Liver (tissue), 9 donors: Measurements from ENCODE around the gene OR51E1. TPM values are rescaled to one million over a fixed set of nuclear protein-coding genes. Genes with fewer than 3 reads are reported as not detected.

Experiments
- DNase-seq: peaks from one replicate; pipeline ENCODE4 v3.0.0-alpha.2; 2017; ENCODE audit warnings: low spot score
- H3K27ac ChIP-seq, 2 donors: one replicate each; pipeline ENCODE4 v1.7.0; 2013; ENCODE audit warnings: inconsistent platforms in 2 of 2, low read length in 2 of 2, control low read depth in 1 of 2, low read depth in 1 of 2, mild to moderate bottlenecking in 1 of 2
- H3K27me3 ChIP-seq, 4 donors: one replicate each; pipeline versions ENCODE4 v1.6.1 to v1.7.0; 2013; ENCODE audit warnings: low read length in 3 of 4, inconsistent platforms in 1 of 4, mild to moderate bottlenecking in 1 of 4, moderate library complexity in 1 of 4; ENCODE audit not compliant: control insufficient read depth in 4 of 4, insufficient read depth in 4 of 4
- H3K36me3 ChIP-seq, 4 donors: one replicate each; pipeline versions ENCODE4 v1.6.1 to v1.7.0; 2013; ENCODE audit warnings: low read length in 3 of 4, mild to moderate bottlenecking in 3 of 4, low read depth in 1 of 4, moderate library complexity in 1 of 4; ENCODE audit not compliant: control insufficient read depth in 4 of 4, insufficient read depth in 3 of 4
- H3K4me1 ChIP-seq, 4 donors: one replicate each; pipeline versions ENCODE4 v1.6.1 to v1.7.0; 2013; ENCODE audit warnings: low read length in 3 of 4, mild to moderate bottlenecking in 3 of 4, moderate library complexity in 1 of 4; ENCODE audit not compliant: control insufficient read depth in 4 of 4, insufficient read depth in 4 of 4
- H3K4me3 ChIP-seq, 3 donors: one replicate each; pipeline versions ENCODE4 v1.6.1 to v1.7.0; 2013; ENCODE audit warnings: low read length in 3 of 3, control low read depth in 1 of 3, low read depth in 1 of 3, mild to moderate bottlenecking in 1 of 3
- H3K9ac ChIP-seq, 2 donors: one replicate each; pipeline ENCODE4 v1.7.0; 2013; ENCODE audit warnings: low read length in 2 of 2, mild to moderate bottlenecking in 2 of 2, moderate library complexity in 2 of 2, control low read depth in 1 of 2, low read depth in 1 of 2
- H3K9me3 ChIP-seq, 4 donors: one replicate each; pipeline versions ENCODE4 v1.6.1 to v1.7.0; 2013; ENCODE audit warnings: low read length in 3 of 4; ENCODE audit not compliant: control insufficient read depth in 4 of 4
- ATF3 ChIP-seq: IDR thresholded peaks from 2 replicates; pipeline ENCODE4 v1.6.1; 2016; ENCODE audit warnings: antibody characterized with exemption
- CTCF ChIP-seq: fragments of 150-350 bp; IDR thresholded peaks from 2 replicates; pipeline ENCODE4 v1.5.1; 2017; ENCODE audit warnings: improper control_type of control experiment, low read depth, low read length; ENCODE audit not compliant: missing input control
- EGR1 ChIP-seq, 2 donors: IDR thresholded peaks; 2 replicates each; pipeline ENCODE4 v1.6.1; 2016 to 2018; ENCODE audit warnings: antibody characterized with exemption in 2 of 2, low read depth in 2 of 2
- FOXA1 ChIP-seq: IDR thresholded peaks from 2 replicates; pipeline ENCODE4 v1.6.1; 2016; ENCODE audit warnings: antibody characterized with exemption
- FOXA2 ChIP-seq: IDR thresholded peaks from 2 replicates; pipeline ENCODE4 v1.6.1; 2016; ENCODE audit warnings: antibody characterized with exemption
- GABPA ChIP-seq, 2 donors: IDR thresholded peaks in 1 of 2; conservative IDR thresholded peaks in 1 of 2; 2 replicates each; pipeline ENCODE4 v1.6.1; 2016; ENCODE audit warnings: antibody characterized with exemption in 2 of 2, mild to moderate bottlenecking in 1 of 2, moderate library complexity in 1 of 2
- HNF4A ChIP-seq, 2 donors: conservative IDR thresholded peaks; 2 replicates each; pipeline ENCODE4 v1.6.1; 2016; ENCODE audit warnings: antibody characterized with exemption in 2 of 2, mild to moderate bottlenecking in 2 of 2
- JUND ChIP-seq, 2 donors: IDR thresholded peaks; 2 replicates each; pipeline ENCODE4 v1.6.1; 2016; ENCODE audit warnings: antibody characterized with exemption in 2 of 2
- NR2F2 ChIP-seq: IDR thresholded peaks from 2 replicates; pipeline ENCODE4 v1.6.1; 2016; ENCODE audit warnings: antibody characterized with exemption
- RAD21 ChIP-seq, 2 donors: IDR thresholded peaks; 2 replicates each; pipeline ENCODE4 v1.6.1; 2016; ENCODE audit warnings: antibody characterized with exemption in 2 of 2, mild to moderate bottlenecking in 2 of 2
- RXRA ChIP-seq, 2 donors: IDR thresholded peaks; 2 replicates each; pipeline ENCODE4 v1.6.1; 2017 to 2018; ENCODE audit warnings: antibody characterized with exemption in 2 of 2, mild to moderate bottlenecking in 1 of 2
- SP1 ChIP-seq: IDR thresholded peaks from 2 replicates; pipeline ENCODE4 v1.6.1; 2018; ENCODE audit warnings: antibody characterized with exemption, mild to moderate bottlenecking
- TAF1 ChIP-seq: conservative IDR thresholded peaks from 2 replicates; pipeline ENCODE4 v1.6.1; 2016; ENCODE audit warnings: antibody characterized with exemption, mild to moderate bottlenecking
- YY1 ChIP-seq: IDR thresholded peaks from 2 replicates; pipeline ENCODE4 v1.6.1; 2016; ENCODE audit warnings: antibody characterized with exemption, mild to moderate bottlenecking
- ZBTB33 ChIP-seq: IDR thresholded peaks from 2 replicates; pipeline ENCODE4 v1.6.1; 2016; ENCODE audit warnings: antibody characterized with exemption
- WGBS: extraction: QIAGEN DNeasy Blood & Tissue Kit; methylation state at CpG from one replicate; pipeline ENCODE4 v1.1.7; 2013; 5-methylcytosine and 5-hydroxymethylcytosine counted together
- polyA plus RNA-seq, 2 donors: library from polyadenylated mRNA; stranded (reverse) in 1 of 2; unstranded in 1 of 2; fragments of 200-250 nt in 1 of 2; fragments of >200 nt in 1 of 2; fragmentation: Nextera tagmentation in 1 of 2; extraction: Ambion mirVana in 1 of 2; gene quantifications; one replicate each; pipeline versions ENCODE4 v1.2.1 to v1.2.3, GENCODE V29; 2013 to 2015
- total RNA-seq, 2 donors: library from RNA; depleted of rRNA; stranded (reverse); fragments of >200 nt; gene quantifications; one replicate each; pipeline ENCODE4 v1.2.3, GENCODE V29; 2014
- TF ChIP-seq, protein P1 (sequence below): IDR thresholded peaks from 2 replicates; pipeline ENCODE4 v1.6.1; 2016; ENCODE audit warnings: antibody characterized with exemption
- donor health status: healthy.
- donor health status: healthy.
- donor health status: healthy.
- donor health status: healthy.
- donor health status: healthy.

OR51E1 gene
- total and polyA plus RNA-seq, 4 donors: 0.05 to 0.08 TPM; not detected in 2

- TF ChIP-seq CTCF: no peak
These were observed 2.3 kb upstream of the OR51E1 start (continued) for GRCh38 chr11:4641501-4641900.

GRCh38 chr11:4642043-4642442 lies 1.7 kb upstream of the OR51E1 start:
- H3K27me3 ChIP-seq: peaks cover 0 to 6% (median 0%) of the 10 kb centered on the region in 4 donors
- no peak overlapping the region for H3K27ac ChIP-seq
- 71% methylated on average over 7 of the region's 7 CpGs for WGBS
- no peak overlapping the region for H3K9ac ChIP-seq
- peaks cover 0 to 2% (median under 1%) of the 10 kb centered on the region in 4 donors for H3K4me1 ChIP-seq
- H3K9me3 ChIP-seq: no peaks in the 10 kb centered on the region
- no peaks in the 10 kb centered on the region for H3K36me3 ChIP-seq
- H3K4me3 ChIP-seq: no peak overlapping the region
- no peak for TF ChIP-seq RXRA (IDR thresholded peaks at IDR 0.05)
- no peak for TF ChIP-seq JUND (IDR thresholded peaks at IDR 0.05)
- no peak for TF ChIP-seq FOXA1
- no peak for TF ChIP-seq NR2F2
- no peak for TF ChIP-seq FOXA2
- TF ChIP-seq, protein P1, sequence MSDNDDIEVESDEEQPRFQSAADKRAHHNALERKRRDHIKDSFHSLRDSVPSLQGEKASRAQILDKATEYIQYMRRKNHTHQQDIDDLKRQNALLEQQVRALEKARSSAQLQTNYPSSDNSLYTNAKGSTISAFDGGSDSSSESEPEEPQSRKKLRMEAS: no peak
- TF ChIP-seq SP1: no peak
- TF ChIP-seq YY1: no peak
- TF ChIP-seq TAF1: no peak
- TF ChIP-seq RAD21 (IDR thresholded peaks at IDR 0.05): no peak
- TF ChIP-seq GABPA (IDR thresholded peaks at IDR 0.05 in 1 of 2, conservative IDR thresholded peaks at IDR 0.05 in 1 of 2): no peak
- no peak for TF ChIP-seq EGR1 (IDR thresholded peaks at IDR 0.05; ENCODE audit: low read depth in 2 of 2)
- no peak for TF ChIP-seq ZBTB33
- DNase-seq: no peak

DNA sequence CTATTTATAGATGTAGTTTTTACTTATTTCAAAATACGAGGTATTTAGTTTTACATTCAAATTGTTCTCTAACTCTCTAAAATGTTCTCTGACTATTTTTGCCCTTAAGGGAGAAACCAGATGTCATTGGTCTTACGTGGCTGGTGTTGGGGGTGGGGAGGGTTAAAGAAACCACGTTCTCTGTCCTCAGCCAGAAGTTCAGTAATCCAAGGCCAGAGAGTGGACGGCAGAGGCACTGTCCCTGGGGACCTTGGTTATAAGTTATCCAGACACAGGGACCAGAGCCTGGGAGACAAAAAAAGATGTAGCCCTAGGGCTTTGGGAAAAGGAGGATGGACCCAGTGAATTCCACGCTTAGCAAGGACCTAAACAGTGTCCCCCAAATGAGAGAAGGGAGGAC lies 706 bp upstream of the OR51E1 start:
- Histone ChIP-seq H3K9me3 (no peaks in the 10 kb centered on the region), H3K36me3 (no peaks in the 10 kb centered on the region), H3K9ac (no peak overlapping the region), H3K4me3 (no peak overlapping the region), H3K27ac (no peak overlapping the region), H3K27me3 (peaks cover 0 to 6% (median 0%) of the 10 kb centered on the region in 4 donors), H3K4me1 (no peaks in the 10 kb centered on the region)
- WGBS: 34% methylated on average over 5 of the region's 5 CpGs
- TF ChIP-seq HNF4A (conservative IDR thresholded peaks at IDR 0.05) (no peak), ZBTB33 (no peak), ATF3 (no peak), RAD21 (IDR thresholded peaks at IDR 0.05) (no peak)
- TF ChIP-seq, protein P1: no peak
- no peak for DNase-seq
